GM18505 (cell line): ENCODE measurements around the gene PRRT3.

Experiments used
- ATAC-seq: cut with Tn5 transposase; IDR thresholded peaks from one replicate; pipeline ENCODE4 v1.9.1; 2021; ENCODE audit not compliant: unreplicated experiment
- POLR2A ChIP-seq: IDR thresholded peaks from 4 replicates; pipeline ENCODE4 v1.6.1; 2011; ENCODE audit warnings: borderline replicate concordance; ENCODE audit not compliant: insufficient read depth, insufficient read length; ENCODE audit errors: extremely low read depth

The PRRT3 gene

DNA sequence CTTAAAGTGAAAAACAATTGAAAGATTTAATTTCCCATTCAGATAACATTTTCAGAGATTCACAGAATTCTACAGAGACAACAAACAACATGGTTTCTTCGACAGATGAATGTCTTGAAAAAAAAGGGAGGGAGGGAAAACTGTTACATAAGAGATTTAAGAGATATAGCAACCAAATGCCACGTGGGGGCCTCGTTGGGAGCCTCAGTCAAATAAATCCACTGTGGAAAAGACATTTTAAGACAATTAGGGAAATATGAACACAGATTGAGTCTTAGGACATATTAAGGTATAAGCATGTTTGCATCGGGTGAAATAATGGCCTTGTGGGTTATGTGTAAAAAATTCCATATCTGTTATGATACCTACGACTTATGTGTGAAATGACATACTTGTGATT is 5.0 kb upstream of the PRRT3 start:
- TF ChIP-seq POLR2A, result no peak
- no peak for ATAC-seq

DNA sequence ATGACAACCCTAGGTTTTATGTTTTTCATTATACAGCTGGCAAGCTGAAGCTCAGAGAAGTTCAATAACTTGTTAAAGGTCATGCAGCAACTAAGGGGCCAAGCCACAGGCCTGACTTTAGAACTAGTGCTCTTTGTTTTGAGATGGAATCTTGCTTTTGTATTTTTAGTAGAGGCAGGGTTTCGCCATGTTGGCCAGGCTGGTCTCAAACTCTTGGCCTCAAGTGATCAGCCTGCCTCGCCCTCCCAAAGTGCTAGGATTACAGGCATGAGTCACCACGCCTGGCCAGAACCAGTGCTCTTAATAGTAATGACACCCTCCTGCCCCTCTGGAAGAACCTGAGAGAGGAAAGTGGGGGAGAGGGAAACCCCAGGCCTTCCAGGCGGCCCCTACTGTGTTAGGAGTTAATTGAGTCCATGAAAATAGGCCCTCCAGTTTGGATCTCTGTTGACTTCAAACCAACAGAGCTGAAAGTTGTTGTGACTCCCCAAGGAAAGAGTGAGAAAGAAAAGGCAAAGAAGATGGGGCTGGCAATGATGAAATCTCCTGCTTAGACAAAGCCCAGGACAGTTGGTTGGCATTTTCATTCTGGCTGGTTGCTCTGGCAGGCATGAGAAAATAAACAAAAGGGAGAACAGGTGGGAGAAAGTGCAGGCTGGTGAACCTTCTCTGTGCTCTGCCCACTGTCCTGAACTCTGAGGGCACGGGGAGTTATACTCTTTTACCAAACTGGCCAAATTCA is 3.6 kb upstream of the PRRT3 start:
- ATAC-seq, result no peak
- no peak for TF ChIP-seq POLR2A

DNA sequence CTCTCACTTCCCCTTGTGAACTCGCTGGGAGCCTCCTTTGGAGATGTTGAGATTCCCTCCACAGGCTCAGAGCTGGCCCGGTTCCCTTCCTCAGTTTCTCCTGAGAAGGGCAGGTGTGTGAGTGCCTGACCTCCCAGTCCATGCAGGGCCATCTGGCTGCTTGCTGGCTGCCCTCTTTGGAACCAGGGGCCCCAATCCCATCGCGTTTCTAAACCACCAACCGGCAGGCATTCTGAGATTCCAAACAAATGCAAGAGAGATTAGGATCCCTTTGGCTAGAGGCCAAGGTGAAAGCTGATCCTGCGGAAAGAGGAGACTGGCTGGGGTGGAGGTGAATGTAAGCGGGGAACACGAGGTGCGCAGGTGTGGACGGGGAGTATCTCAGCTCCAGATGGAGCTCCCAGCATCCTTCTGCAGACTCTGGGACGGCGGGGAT is 2.9 kb upstream of the PRRT3 start:
- no peak for TF ChIP-seq POLR2A
- ATAC-seq, result no peak

- no peak for ATAC-seq
- TF ChIP-seq POLR2A, result no peak
Measured at GRCh38 chr3:9951598-9951961, 628 bp downstream of the PRRT3 start.

DNA sequence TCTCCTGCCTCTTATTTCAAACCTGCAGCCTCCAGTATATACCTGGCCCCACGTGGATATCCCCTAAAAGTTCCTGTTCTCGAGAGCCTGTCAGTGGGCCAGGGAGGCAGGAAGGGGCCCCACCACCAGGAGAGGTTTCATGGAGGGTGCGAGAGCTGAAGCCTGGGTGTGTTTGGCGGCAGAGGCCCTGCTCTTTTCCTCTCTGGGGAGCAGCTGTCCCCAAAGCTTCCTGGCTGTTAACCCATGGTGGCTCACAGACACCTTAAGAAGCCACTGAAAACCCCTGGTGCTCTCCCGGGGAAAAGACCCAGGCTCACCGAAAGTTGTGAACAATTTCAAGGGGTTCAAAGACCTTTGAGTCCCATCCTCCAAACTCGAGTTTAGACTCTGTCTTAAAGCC is 1.1 kb downstream of the PRRT3 start:
- TF ChIP-seq POLR2A, result no peak
- no peak for ATAC-seq

- TF ChIP-seq POLR2A, result no peak
Measured at GRCh38 chr3:9949626-9950025, 2.6 kb downstream of the PRRT3 start.

GRCh38 chr3:9949115-9949514 is 3.1 kb downstream of the PRRT3 start:
- ATAC-seq, result no peak
- TF ChIP-seq POLR2A, result no peak

More at GRCh38 chr3:9949626-9950025, 2.6 kb downstream of the PRRT3 start:
- ATAC-seq, result no peak

DNA sequence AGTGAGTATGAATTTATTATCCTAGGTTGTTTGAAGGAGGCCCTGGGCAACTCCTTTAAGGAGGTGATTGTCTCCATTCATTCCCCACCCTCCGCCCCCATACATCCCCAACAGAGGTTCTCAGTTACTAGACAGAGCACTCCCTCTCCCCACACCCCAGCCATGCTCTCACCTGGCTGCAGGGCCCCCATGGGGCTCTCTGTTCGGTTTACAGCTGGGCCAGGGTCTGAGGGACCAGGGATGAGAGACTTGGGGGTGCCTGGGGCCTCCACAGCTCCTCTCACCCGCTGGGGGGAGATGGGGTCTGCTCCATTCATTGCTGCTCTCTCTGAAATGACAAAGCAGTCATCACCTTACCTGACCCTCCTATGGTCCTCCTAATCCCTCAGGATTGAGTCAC is 3.6 kb downstream of the PRRT3 start:
- ATAC-seq, result no peak
- no peak for TF ChIP-seq POLR2A

- no peak for ATAC-seq
- TF ChIP-seq POLR2A, result no peak
Measured at GRCh38 chr3:9947025-9947995, 4.9 kb downstream of the PRRT3 start.

GRCh38 chr3:9946112-9947024 is 5.8 kb downstream of the PRRT3 start:
- ATAC-seq, result peak; percentile 65
- peak; percentile 60 for TF ChIP-seq POLR2A

DNA sequence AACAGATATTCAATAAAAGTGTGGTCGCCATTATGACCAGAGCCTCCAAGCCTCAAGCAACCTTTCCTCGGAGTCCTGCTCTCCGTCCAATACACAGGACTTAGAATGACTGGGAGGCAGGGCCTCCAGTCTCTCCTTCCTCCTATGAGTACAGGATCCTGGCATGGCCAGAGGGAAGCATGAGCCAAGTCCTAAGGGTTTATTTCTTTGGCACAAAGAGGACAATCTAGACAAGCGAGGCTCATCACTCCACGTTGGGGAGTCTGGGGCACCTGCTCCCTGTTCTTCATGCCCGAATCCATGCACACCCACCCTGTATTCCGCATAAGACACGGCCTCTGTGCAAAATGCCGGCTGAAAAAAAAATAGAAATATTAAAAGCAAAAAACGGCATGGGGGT is 6.8 kb downstream of the PRRT3 start:
- TF ChIP-seq POLR2A, result no peak
- ATAC-seq, result no peak

GRCh38 chr3:9944271-9944670 is 7.9 kb downstream of the PRRT3 start:
- ATAC-seq, result no peak
- TF ChIP-seq POLR2A, result no peak

GRCh38 chr3:9942934-9943690 is 9.1 kb downstream of the PRRT3 start:
- no peak for TF ChIP-seq POLR2A
- ATAC-seq, result no peak

- no peak for TF ChIP-seq POLR2A
- ATAC-seq, result no peak
Measured at GRCh38 chr3:9942164-9942563, 10.0 kb downstream of the PRRT3 start.
